PC-3 (cell line): ENCODE results near the gene SLC4A5. TPM values are rescaled to one million over a fixed set of nuclear protein-coding genes. Genes with fewer than 3 reads are reported as not detected.

ENCODE experiments used
- ATAC-seq: fragments of 200-7000 bp; cut with Tn5 transposase; 2 replicates; pipeline ENCODE4 v1.9.1; 2020; ENCODE audit warnings: mild to moderate bottlenecking, moderate library complexity
- BruUV-seq: library from RNA; stranded (reverse); fragments of 400-500 nt; replicated peaks from 2 replicates; lab custom pipeline; 2021; lab: Mats Ljungman, UMichigan
- CTCF ChIA-PET: fragments of 300-600 bp; sonication (Branson Sonifier 250); formaldehyde crosslinking; loops from one replicate; lab custom pipeline; 2022; ENCODE audit warnings: antibody characterized with exemption; lab: Charles Lee
- POLR2A ChIA-PET: fragments of 300-600 bp; sonication (Branson Sonifier 250); formaldehyde crosslinking; loops from one replicate; lab custom pipeline; 2022; ENCODE audit warnings: antibody characterized with exemption; ENCODE audit not compliant: unreplicated experiment; lab: Charles Lee
- DNase-seq: peaks from one replicate; pipeline ENCODE4 v3.0.0-alpha.2; 2015
- H2AFZ ChIP-seq: fragments of 300-600 bp; sonication (generic); 2 replicates; pipeline ENCODE4 v1.6.0; 2016; ENCODE audit warnings: antibody characterized with exemption, low read length
- H3F3A ChIP-seq: fragments of 300-600 bp; sonication (generic); one replicate; pipeline ENCODE4 v1.6.0; 2017; ENCODE audit warnings: antibody characterized with exemption, low read length, control low read depth, mild to moderate bottlenecking; ENCODE audit not compliant: unreplicated experiment
- H3K27ac ChIP-seq: fragments of 300-600 bp; sonication (generic); 2 replicates; pipeline ENCODE4 v1.5.1; 2016; ENCODE audit warnings: mild to moderate bottlenecking, low read length
- H3K27me3 ChIP-seq: fragments of 300-600 bp; sonication (generic); 2 replicates; pipeline ENCODE4 v1.6.1; 2016; ENCODE audit warnings: low read length, mixed read lengths
- H3K36me3 ChIP-seq: fragments of 300-600 bp; sonication (generic); 2 replicates; pipeline ENCODE4 v1.6.1; 2016; ENCODE audit warnings: low read depth, mixed run types, low read length, mixed read lengths
- H3K4me1 ChIP-seq: fragments of 300-600 bp; sonication (generic); 2 replicates; pipeline ENCODE4 v1.5.1; 2016; ENCODE audit warnings: low read length; ENCODE audit not compliant: insufficient read depth
- H3K4me2 ChIP-seq: fragments of 300-600 bp; sonication (generic); 2 replicates; pipeline ENCODE4 v1.6.0; 2016; ENCODE audit warnings: low read length
- H3K4me3 ChIP-seq: fragments of 300-600 bp; sonication (generic); 2 replicates; pipeline ENCODE4 v1.5.1; 2016; ENCODE audit warnings: mild to moderate bottlenecking, low read length, mixed read lengths
- H3K79me2 ChIP-seq: fragments of 300-600 bp; sonication (generic); 2 replicates; pipeline ENCODE4 v1.6.1; 2017; ENCODE audit warnings: low read length, mixed read lengths
- H3K9ac ChIP-seq: fragments of 300-600 bp; sonication (generic); 2 replicates; pipeline ENCODE4 v1.6.0; 2016; ENCODE audit warnings: mild to moderate bottlenecking, low read length
- H3K9me2 ChIP-seq: fragments of 300-600 bp; sonication (generic); replicated peaks from 2 replicates; pipeline ENCODE4 v1.6.1; 2016; ENCODE audit warnings: mixed run types, low read length, mixed read lengths
- H3K9me3 ChIP-seq: fragments of 300-600 bp; sonication (generic); 2 replicates; pipeline ENCODE4 v1.6.1; 2016; ENCODE audit warnings: low read length, mixed read lengths
- H4K20me1 ChIP-seq: fragments of 300-600 bp; sonication (generic); 2 replicates; pipeline ENCODE4 v1.6.1; 2016; ENCODE audit warnings: low read length, mixed read lengths
- EZH2 ChIP-seq: fragments of 300-600 bp; sonication (generic); IDR thresholded peaks from one replicate; pipeline ENCODE4 v1.6.1; 2017; ENCODE audit warnings: antibody characterized with exemption, mild to moderate bottlenecking, low read length; ENCODE audit not compliant: unreplicated experiment
- EZH2phosphoT487 ChIP-seq: fragments of 300-600 bp; sonication (generic); IDR thresholded peaks from 2 replicates; pipeline ENCODE4 v1.6.1; 2018; ENCODE audit warnings: mild to moderate bottlenecking, antibody characterized with exemption, low read length, borderline replicate concordance
- intact Hi-C: fragments of 100-400 bp; cut with micrococcal nuclease; formaldehyde crosslinking; loops from 2 replicates; pipeline ENCODE4 v1.9.0; 2023
- total RNA-seq: library from RNA; depleted of rRNA; stranded (reverse); fragments of >200 nt; gene quantifications from 2 replicates; pipeline ENCODE4 v1.2.3, GENCODE V29; 2014
- TF ChIP-seq, protein P1 (sequence below): fragments of 300-600 bp; sonication (generic); conservative IDR thresholded peaks from 2 replicates; pipeline ENCODE4 v1.5.1; 2017; ENCODE audit warnings: antibody characterized with exemption, low read depth, mild to moderate bottlenecking, low read length

The SLC4A5 gene
- total RNA-seq, 1 experiment from 2014 or later = 2.4 TPM

- CTCF ChIA-PET = no interaction called here
- no peak for ATAC-seq
These were observed 21.5 kb downstream of the SLC4A5 start for GRCh38 chr2:74321737-74322136.

GRCh38 chr2:74317701-74318100 lies 25.5 kb downstream of the SLC4A5 start:
- H4K20me1 ChIP-seq = no peaks in the 10 kb centered on the region
- H3K4me2 ChIP-seq = no peak overlapping the region
- no TSS peak for BruUV-seq
- TF ChIP-seq, protein P1, sequence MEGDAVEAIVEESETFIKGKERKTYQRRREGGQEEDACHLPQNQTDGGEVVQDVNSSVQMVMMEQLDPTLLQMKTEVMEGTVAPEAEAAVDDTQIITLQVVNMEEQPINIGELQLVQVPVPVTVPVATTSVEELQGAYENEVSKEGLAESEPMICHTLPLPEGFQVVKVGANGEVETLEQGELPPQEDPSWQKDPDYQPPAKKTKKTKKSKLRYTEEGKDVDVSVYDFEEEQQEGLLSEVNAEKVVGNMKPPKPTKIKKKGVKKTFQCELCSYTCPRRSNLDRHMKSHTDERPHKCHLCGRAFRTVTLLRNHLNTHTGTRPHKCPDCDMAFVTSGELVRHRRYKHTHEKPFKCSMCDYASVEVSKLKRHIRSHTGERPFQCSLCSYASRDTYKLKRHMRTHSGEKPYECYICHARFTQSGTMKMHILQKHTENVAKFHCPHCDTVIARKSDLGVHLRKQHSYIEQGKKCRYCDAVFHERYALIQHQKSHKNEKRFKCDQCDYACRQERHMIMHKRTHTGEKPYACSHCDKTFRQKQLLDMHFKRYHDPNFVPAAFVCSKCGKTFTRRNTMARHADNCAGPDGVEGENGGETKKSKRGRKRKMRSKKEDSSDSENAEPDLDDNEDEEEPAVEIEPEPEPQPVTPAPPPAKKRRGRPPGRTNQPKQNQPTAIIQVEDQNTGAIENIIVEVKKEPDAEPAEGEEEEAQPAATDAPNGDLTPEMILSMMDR = no peak
- TF ChIP-seq EZH2phosphoT487 = no peak
- TF ChIP-seq EZH2 = no peak
- DNase-seq (no peak), ATAC-seq (no peak; the same call in 1 of the 2 replicates)
- no peaks in the 10 kb centered on the region for H3K9me3 ChIP-seq
- H3K4me3 ChIP-seq = no peak overlapping the region
- H3K27me3 ChIP-seq = no peaks in the 10 kb centered on the region
- intact Hi-C loops = loop anchor here (5.0 kb wide), 1 partner anchor 50 kb away; no protein-coding TSS in a partner anchor
- H3F3A ChIP-seq = no peaks in the 10 kb centered on the region
- POLR2A ChIA-PET = no interaction called here
- H2AFZ ChIP-seq = no peak overlapping the region
- no peak overlapping the region for H3K27ac ChIP-seq
- H3K9ac ChIP-seq = no peak overlapping the region
- no peaks in the 10 kb centered on the region for H3K36me3 ChIP-seq
- H3K4me1 ChIP-seq = no peaks in the 10 kb centered on the region
- no peaks in the 10 kb centered on the region; the same call in 1 of the 2 replicates for H3K9me2 ChIP-seq
- CTCF ChIA-PET = interaction anchor here (0.9 kb wide), 1 partner anchor 17 kb away, joined by 3 read pairs; no protein-coding TSS in a partner anchor
- H3K79me2 ChIP-seq = no peaks in the 10 kb centered on the region

More at GRCh38 chr2:74321737-74322136, 21.5 kb downstream of the SLC4A5 start:
- TF ChIP-seq EZH2 (no peak), EZH2phosphoT487 (no peak)
- TF ChIP-seq, protein P1 = no peak
- no peak for DNase-seq
- Histone ChIP-seq H3K27me3 (no peaks in the 10 kb centered on the region), H3F3A (no peaks in the 10 kb centered on the region), H3K27ac (no peak overlapping the region), H3K79me2 (no peaks in the 10 kb centered on the region), H3K4me1 (no peaks in the 10 kb centered on the region), H3K36me3 (no peaks in the 10 kb centered on the region), H3K4me2 (no peak overlapping the region), H3K9me3 (no peaks in the 10 kb centered on the region), H2AFZ (no peak overlapping the region), H3K4me3 (no peak overlapping the region), H3K9ac (no peak overlapping the region), H3K9me2 (no peaks in the 10 kb centered on the region; the same call in 1 of the 2 replicates), H4K20me1 (no peaks in the 10 kb centered on the region)
- intact Hi-C loops = no loop called here
- POLR2A ChIA-PET = interaction anchor here (0.6 kb wide), 1 partner anchor 1249 kb away, joined by 3 read pairs; no protein-coding TSS in a partner anchor
- BruUV-seq = no TSS peak

- ChIA-PET POLR2A (no interaction called here), CTCF (no interaction called here)
- no peak overlapping the region for H3K27ac ChIP-seq
- DNase-seq = no peak
- no peaks in the 10 kb centered on the region for H3K79me2 ChIP-seq
- H3K4me3 ChIP-seq = no peak overlapping the region
- no peaks in the 10 kb centered on the region for H3K36me3 ChIP-seq
- H3K4me2 ChIP-seq = no peak overlapping the region
- H3K27me3 ChIP-seq = no peaks in the 10 kb centered on the region
- H3K9me3 ChIP-seq = no peaks in the 10 kb centered on the region
- no peak for ATAC-seq
- H3K9me2 ChIP-seq = no peaks in the 10 kb centered on the region; the same call in 1 of the 2 replicates
- no peaks in the 10 kb centered on the region for H4K20me1 ChIP-seq
- no peak overlapping the region for H2AFZ ChIP-seq
- no peaks in the 10 kb centered on the region for H3F3A ChIP-seq
- intact Hi-C loops = loop anchor here (5.0 kb wide), 1 partner anchor 49 kb away; no protein-coding TSS in a partner anchor
- no peaks in the 10 kb centered on the region for H3K4me1 ChIP-seq
- no peak overlapping the region for H3K9ac ChIP-seq
- BruUV-seq = no TSS peak
- TF ChIP-seq, protein P1 = no peak
- TF ChIP-seq EZH2 (no peak), EZH2phosphoT487 (no peak)
These were observed 26.5 kb downstream of the SLC4A5 start for GRCh38 chr2:74316627-74317295.
